Skeletal muscle satellite cell (primary cell): ENCODE measurements around the gene LPP.

ENCODE experiments used
- H3K27me3 ChIP-seq: 2 replicates; pipeline ENCODE4 v1.7.0; 2013; ENCODE audit warnings: low read length; ENCODE audit not compliant: control insufficient read depth, insufficient read depth
- H3K36me3 ChIP-seq: 2 replicates; pipeline ENCODE4 v1.7.0; 2013; ENCODE audit warnings: mild to moderate bottlenecking, control low read depth, low read length; ENCODE audit not compliant: insufficient read depth
- H3K4me1 ChIP-seq: 2 replicates; pipeline ENCODE4 v1.7.0; 2013; ENCODE audit warnings: low read length; ENCODE audit not compliant: control insufficient read depth, insufficient read depth
- H3K4me2 ChIP-seq: 2 replicates; pipeline ENCODE4 v1.7.0; 2013; ENCODE audit warnings: mild to moderate bottlenecking, low read length
- H3K4me3 ChIP-seq: 2 replicates; pipeline ENCODE4 v1.7.0; 2013; ENCODE audit warnings: low read length
- H3K9ac ChIP-seq: 2 replicates; pipeline ENCODE4 v1.7.0; 2013; ENCODE audit warnings: mild to moderate bottlenecking, low read depth, low read length, moderate library complexity
- H3K9me3 ChIP-seq: replicated peaks from 2 replicates; pipeline ENCODE4 v1.7.0; 2013; ENCODE audit warnings: mild to moderate bottlenecking, control low read depth, low read length

LPP gene

GRCh38 chr3:188465311-188465710 lies 311.4 kb downstream of the LPP start:
- Histone ChIP-seq H3K9ac (no peak overlapping the region), H3K4me2 (no peak overlapping the region), H3K27me3 (no peaks in the 10 kb centered on the region), H3K9me3 (no peaks in the 10 kb centered on the region), H3K36me3 (no peaks in the 10 kb centered on the region), H3K4me1 (peaks cover 38% of the 10 kb centered on the region), H3K4me3 (no peak overlapping the region)

DNA sequence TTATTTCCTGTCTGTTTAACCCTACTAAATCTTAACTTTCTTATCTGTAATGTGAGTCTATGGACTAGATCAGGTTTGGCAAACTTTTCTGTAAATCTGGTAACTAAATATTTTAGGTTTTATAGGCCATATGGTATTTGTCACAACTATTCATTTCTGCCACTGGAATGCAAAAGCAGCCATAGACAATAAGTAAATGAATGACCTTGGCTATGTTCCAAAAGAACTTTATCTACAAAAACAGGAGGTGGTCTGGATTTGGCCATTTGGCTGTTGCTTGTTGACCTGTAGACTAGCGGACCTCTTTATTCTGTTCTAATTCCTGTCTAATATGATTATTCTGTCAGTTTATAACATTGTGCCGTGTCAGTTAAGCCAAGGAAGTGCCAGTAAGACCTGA lies 314.2 kb downstream of the LPP start:
- Histone ChIP-seq H3K9me3 (peaks cover 3% of the 10 kb centered on the region), H3K36me3 (no peaks in the 10 kb centered on the region), H3K9ac (peak overlapping the region; percentile 44), H3K4me2 (peak overlapping the region; percentile 20), H3K4me1 (peaks cover 55% of the 10 kb centered on the region), H3K4me3 (no peak overlapping the region), H3K27me3 (no peaks in the 10 kb centered on the region)

DNA sequence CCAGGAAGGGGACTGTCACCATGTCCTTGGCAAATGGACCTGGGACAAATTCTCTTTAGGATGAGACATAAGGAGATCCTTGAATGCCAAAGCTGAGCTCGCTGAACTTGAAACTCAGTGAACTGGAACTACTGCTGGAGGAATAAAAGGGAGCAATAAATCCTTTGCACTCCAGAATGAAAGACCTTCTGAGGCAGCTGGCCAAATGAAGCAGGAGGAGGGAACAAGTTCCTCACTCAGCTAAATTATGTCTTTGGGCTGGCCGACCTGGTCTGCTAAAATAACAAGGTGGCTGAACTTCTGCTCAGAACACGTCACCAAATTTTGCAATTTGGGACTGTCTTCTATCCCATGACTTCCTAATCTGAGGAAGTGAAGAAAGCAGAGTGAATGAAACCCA lies 314.7 kb downstream of the LPP start:
- H3K36me3 ChIP-seq: no peaks in the 10 kb centered on the region
- H3K27me3 ChIP-seq: no peaks in the 10 kb centered on the region
- H3K4me1 ChIP-seq: peaks cover 55% of the 10 kb centered on the region
- H3K4me3 ChIP-seq: no peak overlapping the region
- peaks cover 3% of the 10 kb centered on the region for H3K9me3 ChIP-seq
- H3K4me2 ChIP-seq: peak overlapping the region; percentile 20
- peak overlapping the region; percentile 44 for H3K9ac ChIP-seq

- Histone ChIP-seq H3K36me3 (no peaks in the 10 kb centered on the region), H3K4me2 (peak overlapping the region; percentile 53)
These were observed 315.4 kb downstream of the LPP start for GRCh38 chr3:188469228-188469885.

GRCh38 chr3:188470508-188471130 lies 316.7 kb downstream of the LPP start:
- no peak overlapping the region for H3K9ac ChIP-seq
- peaks cover 46% of the 10 kb centered on the region for H3K4me1 ChIP-seq
- H3K4me3 ChIP-seq: no peak overlapping the region
- H3K9me3 ChIP-seq: peaks cover 3% of the 10 kb centered on the region
- no peaks in the 10 kb centered on the region for H3K36me3 ChIP-seq
- no peaks in the 10 kb centered on the region for H3K27me3 ChIP-seq
- no peak overlapping the region for H3K4me2 ChIP-seq

More at GRCh38 chr3:188469228-188469885, 315.4 kb downstream of the LPP start:
- Histone ChIP-seq H3K4me1 (peaks cover 55% of the 10 kb centered on the region), H3K9ac (peak overlapping the region; percentile 65), H3K4me3 (no peak overlapping the region), H3K27me3 (no peaks in the 10 kb centered on the region), H3K9me3 (peaks cover 3% of the 10 kb centered on the region)

- no peaks in the 10 kb centered on the region for H3K27me3 ChIP-seq
- H3K36me3 ChIP-seq: no peaks in the 10 kb centered on the region
- peaks cover 45% of the 10 kb centered on the region for H3K4me1 ChIP-seq
- no peak overlapping the region for H3K4me3 ChIP-seq
- peak overlapping the region; percentile 59 for H3K9ac ChIP-seq
- no peak overlapping the region for H3K4me2 ChIP-seq
- H3K9me3 ChIP-seq: peaks cover 3% of the 10 kb centered on the region
These were observed 317.8 kb downstream of the LPP start for GRCh38 chr3:188471723-188472122.

DNA sequence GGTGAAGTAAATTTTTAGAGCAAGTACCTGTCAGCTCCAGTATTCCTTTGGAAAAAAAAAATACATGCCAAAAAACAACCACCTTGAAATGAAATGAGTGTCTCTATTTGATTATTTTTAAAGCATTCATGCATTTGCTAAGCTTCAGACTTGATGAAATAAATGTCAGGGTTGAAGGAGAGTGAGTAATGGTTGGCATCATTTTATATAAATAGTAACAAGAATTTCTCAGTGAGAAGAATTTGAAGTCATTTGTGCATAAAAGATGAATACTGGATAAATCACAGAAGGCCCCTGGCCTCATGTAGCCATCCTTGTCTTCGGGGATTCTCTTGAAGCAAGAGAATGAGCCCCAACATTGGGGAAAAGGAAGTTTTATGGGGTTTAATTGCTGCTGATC lies 318.4 kb downstream of the LPP start:
- H3K27me3 ChIP-seq: no peaks in the 10 kb centered on the region
- H3K4me1 ChIP-seq: peaks cover 43% of the 10 kb centered on the region

GRCh38 chr3:188473045-188473444 lies 319.1 kb downstream of the LPP start:
- H3K4me3 ChIP-seq: no peak overlapping the region
- H3K27me3 ChIP-seq: no peaks in the 10 kb centered on the region
- H3K9ac ChIP-seq: peak overlapping the region; percentile 42
- peaks cover 3% of the 10 kb centered on the region for H3K9me3 ChIP-seq
- peaks cover 37% of the 10 kb centered on the region for H3K4me1 ChIP-seq
- H3K36me3 ChIP-seq: no peaks in the 10 kb centered on the region
- no peak overlapping the region for H3K4me2 ChIP-seq

More for the DNA sequence above, 318.4 kb downstream of the LPP start:
- peak overlapping the region; percentile 43 for H3K4me2 ChIP-seq
- H3K4me3 ChIP-seq: no peak overlapping the region
- peaks cover 3% of the 10 kb centered on the region for H3K9me3 ChIP-seq
- H3K9ac ChIP-seq: peak overlapping the region; percentile 59
- H3K36me3 ChIP-seq: no peaks in the 10 kb centered on the region

DNA sequence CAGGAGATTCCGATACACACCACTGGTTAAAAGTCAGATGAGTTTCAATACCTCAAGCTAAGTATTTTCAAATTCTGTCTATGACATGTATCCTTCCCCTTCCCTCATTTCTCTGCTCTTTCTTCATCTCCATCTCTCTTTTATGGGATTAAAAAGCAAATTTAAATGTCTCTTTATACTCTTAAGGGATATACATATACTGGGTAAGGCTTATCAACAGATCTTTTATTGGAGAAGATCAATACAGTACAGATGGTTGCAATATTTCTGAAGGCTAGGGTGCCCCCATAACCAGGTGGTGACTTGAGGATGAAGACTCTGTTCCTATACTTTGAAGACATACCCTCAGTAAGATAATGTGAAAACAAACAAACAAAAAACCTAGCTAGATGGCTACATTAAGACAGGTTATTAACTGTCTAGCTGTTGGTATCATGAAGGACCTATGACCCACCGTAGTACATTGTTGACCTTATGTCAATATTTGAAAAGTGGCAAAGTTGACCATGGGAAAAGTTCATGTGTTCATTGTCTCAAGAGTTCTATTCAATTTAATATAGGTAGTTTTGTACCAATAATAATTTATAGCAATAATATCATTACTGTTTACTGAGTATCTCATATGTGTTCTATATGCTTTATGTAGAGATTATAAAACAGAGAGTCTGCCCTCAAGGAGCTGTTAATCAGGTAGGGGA lies 319.8 kb downstream of the LPP start:
- Histone ChIP-seq H3K4me1 (peaks cover 30% of the 10 kb centered on the region), H3K4me2 (no peak overlapping the region), H3K4me3 (no peak overlapping the region), H3K36me3 (no peaks in the 10 kb centered on the region), H3K27me3 (no peaks in the 10 kb centered on the region), H3K9ac (no peak overlapping the region), H3K9me3 (peaks cover 3% of the 10 kb centered on the region)

GRCh38 chr3:188476935-188477334 lies 323.0 kb downstream of the LPP start:
- H3K9me3 ChIP-seq: no peaks in the 10 kb centered on the region
- H3K9ac ChIP-seq: no peak overlapping the region
- H3K4me1 ChIP-seq: peaks cover 11% of the 10 kb centered on the region
- no peaks in the 10 kb centered on the region for H3K36me3 ChIP-seq
- no peak overlapping the region for H3K4me3 ChIP-seq
- no peaks in the 10 kb centered on the region for H3K27me3 ChIP-seq
- H3K4me2 ChIP-seq: no peak overlapping the region

DNA sequence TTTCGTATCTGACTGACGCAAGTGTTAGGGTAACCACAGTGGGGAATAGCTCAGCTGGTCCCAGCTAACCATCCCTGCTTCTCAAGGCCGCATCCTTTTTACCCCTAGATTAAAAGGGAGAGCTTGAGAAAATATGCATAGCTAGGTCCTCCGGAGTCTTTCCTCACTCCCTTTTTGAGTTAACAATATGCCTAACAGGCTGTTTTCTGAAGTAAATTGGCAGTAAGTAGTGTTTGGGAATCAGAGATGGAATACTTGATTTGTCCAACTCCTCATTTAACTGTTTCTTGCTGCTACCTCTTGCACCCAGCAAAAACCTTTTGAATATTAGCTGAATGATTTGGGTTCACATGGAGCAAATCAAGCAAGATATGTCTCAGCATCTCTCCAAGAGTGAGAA lies 326.1 kb downstream of the LPP start:
- Histone ChIP-seq H3K9me3 (no peaks in the 10 kb centered on the region), H3K4me1 (peaks cover 8% of the 10 kb centered on the region), H3K27me3 (no peaks in the 10 kb centered on the region), H3K4me2 (no peak overlapping the region), H3K9ac (no peak overlapping the region), H3K36me3 (peaks cover 6% of the 10 kb centered on the region), H3K4me3 (no peak overlapping the region)
